Left ventricle myocardium inferior (tissue), 1 donor: ENCODE data around the gene CBR1. TPM values are rescaled to one million over a fixed set of nuclear protein-coding genes. Genes with fewer than 3 reads are reported as not detected.

ENCODE experiments used
- DNase-seq: peaks from one replicate; pipeline ENCODE4 v3.0.0-alpha.2; 2020
- H3K27ac ChIP-seq: fragments of 200-600 bp; replicated peaks from 2 replicates; pipeline ENCODE4 v1.8.0; 2021
- H3K27me3 ChIP-seq: fragments of 200-600 bp; 2 replicates; pipeline ENCODE4 v1.8.0; 2021; ENCODE audit warnings: low read depth
- H3K36me3 ChIP-seq: fragments of 200-600 bp; 2 replicates; pipeline ENCODE4 v1.8.0; 2021
- H3K4me1 ChIP-seq: fragments of 200-600 bp; 2 replicates; pipeline ENCODE4 v1.8.0; 2021
- H3K4me3 ChIP-seq: fragments of 200-600 bp; 2 replicates; pipeline ENCODE4 v1.8.0; 2021; ENCODE audit warnings: mild to moderate bottlenecking, moderate library complexity
- H3K9me3 ChIP-seq: fragments of 200-600 bp; replicated peaks from 2 replicates; pipeline ENCODE4 v1.8.0; 2021
- CTCF ChIP-seq: fragments of 200-600 bp; IDR thresholded peaks from 2 replicates; pipeline ENCODE4 v1.8.0; 2021; ENCODE audit warnings: antibody characterized with exemption, mild to moderate bottlenecking, borderline replicate concordance
- intact Hi-C: fragments of 100-400 bp; cut with micrococcal nuclease; formaldehyde crosslinking; loops from one replicate; pipeline ENCODE4 v1.11.0; 2022
- total RNA-seq: library from RNA; stranded (reverse); fragmentation: NEBNext Ultra II Directional; extraction: Animal tissue kit (Norgen Biotek cat#: 25700); gene quantifications from one replicate; pipeline ENCODE4 v1.2.1, GENCODE V29; 2021
- donor health status: DM: no; HTN: yes; CAD: no; lungs with severe emphysema.

Gene CBR1
- total RNA-seq, 1 donor from 2014 or later: 28.1 TPM

DNA sequence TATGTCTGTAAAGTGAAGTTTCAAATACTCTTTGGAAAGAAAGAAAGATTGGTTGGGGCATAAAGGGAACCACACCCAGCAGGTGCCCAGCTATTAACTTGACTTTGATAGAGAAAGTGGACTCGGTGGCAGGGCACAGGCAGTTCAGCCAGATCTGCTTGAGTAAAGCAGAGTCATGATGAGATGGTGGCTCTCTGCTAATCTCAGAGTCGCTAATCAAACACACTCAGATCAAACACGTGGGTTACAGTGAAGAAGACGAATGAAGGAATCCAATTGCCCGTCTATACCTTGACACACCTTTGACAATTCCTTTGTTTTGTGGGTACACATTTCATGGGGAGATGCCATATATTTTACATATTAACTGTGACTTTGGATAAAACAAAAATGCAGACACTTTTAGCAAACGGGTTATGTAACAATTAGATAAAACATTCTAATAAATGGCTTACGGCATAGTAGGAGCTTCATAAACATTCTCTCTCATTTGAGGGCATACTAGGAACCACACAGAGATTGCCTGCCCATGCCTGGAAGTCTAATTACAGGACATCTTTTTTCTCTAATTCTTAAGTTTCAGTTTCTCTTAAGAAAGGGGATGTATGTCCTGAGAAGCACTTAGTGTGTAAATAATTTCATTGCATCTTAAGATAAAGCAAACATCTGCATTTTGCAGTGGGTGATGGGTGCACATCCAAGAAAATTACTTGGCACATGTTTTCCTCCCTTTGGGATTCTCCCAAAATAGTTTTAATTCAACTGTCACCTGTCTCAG is 7.2 kb downstream of the CBR1 start:
- no peaks in the 10 kb centered on the region for H3K9me3 ChIP-seq
- H3K27me3 ChIP-seq: no peaks in the 10 kb centered on the region
- no peak for TF ChIP-seq CTCF
- intact Hi-C loops: no loop called here
- H3K27ac ChIP-seq: no peak overlapping the region
- DNase-seq: no peak
- peaks cover 5% of the 10 kb centered on the region for H3K36me3 ChIP-seq
- H3K4me1 ChIP-seq: peaks cover 15% of the 10 kb centered on the region
- H3K4me3 ChIP-seq: no peak overlapping the region

DNA sequence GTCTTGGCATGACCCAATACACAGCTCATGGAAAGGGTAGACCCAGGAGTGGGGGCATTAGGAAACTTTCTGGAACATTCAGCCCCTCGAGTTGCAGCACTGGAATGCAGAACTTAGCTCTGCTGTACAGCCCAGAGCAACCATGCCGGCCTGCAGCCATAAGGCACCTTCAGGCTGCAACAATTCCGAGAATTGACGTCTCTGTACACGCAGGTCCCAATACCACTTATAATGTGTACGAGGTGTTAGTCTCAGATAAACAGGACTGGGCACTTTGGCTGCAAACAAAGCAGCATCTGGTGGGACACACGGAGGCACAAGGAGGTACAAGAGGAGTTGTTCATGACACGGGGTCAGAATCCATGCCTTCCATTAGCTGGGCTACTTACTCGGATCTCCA is 7.9 kb downstream of the CBR1 start:
- Histone ChIP-seq H3K4me1 (peaks cover 9% of the 10 kb centered on the region), H3K27ac (no peak overlapping the region), H3K36me3 (no peaks in the 10 kb centered on the region), H3K4me3 (no peak overlapping the region), H3K9me3 (no peaks in the 10 kb centered on the region), H3K27me3 (no peaks in the 10 kb centered on the region)
- no peak for DNase-seq
- no peak for TF ChIP-seq CTCF
- intact Hi-C loops: no loop called here

GRCh38 chr21:36079010-36079649 is 9.3 kb downstream of the CBR1 start:
- Histone ChIP-seq H3K4me3 (no peak overlapping the region), H3K9me3 (no peaks in the 10 kb centered on the region), H3K27me3 (no peaks in the 10 kb centered on the region), H3K27ac (no peak overlapping the region), H3K36me3 (no peaks in the 10 kb centered on the region), H3K4me1 (no peaks in the 10 kb centered on the region)
- no peak for DNase-seq
- TF ChIP-seq CTCF: no peak
- intact Hi-C loops: no loop called here

- intact Hi-C loops: no loop called here
- H3K4me1 ChIP-seq: no peaks in the 10 kb centered on the region
- no peaks in the 10 kb centered on the region for H3K36me3 ChIP-seq
- DNase-seq: no peak
- no peak overlapping the region for H3K4me3 ChIP-seq
- no peaks in the 10 kb centered on the region for H3K27me3 ChIP-seq
- H3K9me3 ChIP-seq: no peaks in the 10 kb centered on the region
- TF ChIP-seq CTCF: no peak
- no peak overlapping the region for H3K27ac ChIP-seq
Measured at GRCh38 chr21:36079671-36080070, 9.8 kb downstream of the CBR1 start.

- Histone ChIP-seq H3K27ac (no peak overlapping the region), H3K36me3 (no peaks in the 10 kb centered on the region), H3K4me3 (no peak overlapping the region), H3K4me1 (no peaks in the 10 kb centered on the region), H3K27me3 (no peaks in the 10 kb centered on the region), H3K9me3 (no peaks in the 10 kb centered on the region)
- TF ChIP-seq CTCF: no peak
- DNase-seq: no peak
- intact Hi-C loops: no loop called here
Measured at GRCh38 chr21:36080386-36080785, 10.6 kb downstream of the CBR1 start.
